NCI-H1417 treated with DMSO at 0.1 percent for 48 hours (cell line): ENCODE results near the gene LETM1.

Source experiments
- DNase-seq: peaks from one replicate; lab custom pipeline; 2025; lab: John Stamatoyannopoulos, UW

The LETM1 gene

DNA sequence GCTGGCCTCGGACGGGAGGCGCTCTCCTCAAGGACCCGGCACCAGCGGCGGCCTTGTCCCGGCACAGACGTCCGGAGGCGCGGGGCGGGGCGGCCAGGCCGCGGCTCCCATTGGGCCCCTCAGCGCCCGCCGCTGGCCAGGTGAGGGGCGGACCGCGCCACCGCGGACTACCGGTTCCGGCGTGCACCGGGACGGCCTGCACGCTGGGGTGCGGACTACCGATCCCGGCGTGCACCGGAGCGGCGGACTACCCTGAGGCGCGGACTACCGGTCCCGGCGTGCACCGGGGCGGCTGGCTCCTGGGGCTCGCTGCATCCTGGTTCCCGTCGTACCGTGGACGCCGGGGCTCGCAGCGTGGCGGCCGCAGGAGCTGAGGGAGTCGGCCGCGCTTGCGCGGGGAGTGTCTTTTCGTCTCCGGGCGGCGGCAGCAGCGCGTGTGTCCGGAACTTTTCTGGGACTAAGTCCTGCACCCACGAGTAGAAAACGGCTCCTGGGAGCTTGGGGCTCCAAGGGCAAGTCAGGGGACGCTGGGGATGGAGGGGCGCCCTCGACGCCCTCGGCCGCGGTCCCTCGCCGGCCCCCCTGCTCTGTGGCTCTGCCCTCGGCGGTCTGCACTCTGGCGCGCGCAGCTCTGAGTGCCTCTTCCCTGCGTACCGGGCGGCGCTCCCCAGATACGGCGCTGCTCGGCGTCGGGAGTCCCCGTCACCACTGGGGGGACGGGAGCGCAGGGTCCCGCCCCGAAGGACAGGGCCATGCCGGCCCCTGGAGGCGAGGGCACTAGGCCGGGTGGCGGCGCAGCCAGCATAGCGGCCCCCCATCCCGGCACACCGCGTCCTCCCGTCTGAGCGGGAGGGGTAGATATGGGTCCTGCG lies at the start of gene LETM1:
Gene LETM1, minus strand, starts transcription at position 86 of the 872 bp plus-strand sequence. CDS start 206 bp downstream, outside the sequence.
- DNase-seq: peak; percentile 46

- no peak for DNase-seq
Observed at GRCh38 chr4:1904042-1904441, 48.1 kb upstream of the LETM1 start.

DNA sequence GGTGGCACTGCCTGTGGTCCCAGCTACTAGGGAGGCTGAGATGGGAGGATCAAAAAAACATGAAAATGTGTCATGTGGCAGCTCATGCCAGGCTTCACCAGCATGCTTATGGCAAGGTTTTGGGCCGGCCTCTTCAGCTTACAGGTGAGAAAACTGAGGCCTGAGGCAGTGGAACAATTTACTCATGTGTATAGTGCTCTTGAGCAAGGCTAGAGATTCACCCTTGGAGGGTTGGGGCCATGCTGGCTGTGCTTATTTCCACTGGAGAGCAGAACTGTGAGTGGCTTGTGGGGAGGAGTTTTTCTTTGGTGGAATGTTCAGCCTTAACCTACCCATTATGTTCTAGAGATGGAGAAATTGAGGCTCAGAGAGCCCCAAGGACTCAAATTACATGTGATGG lies 47.1 kb upstream of the LETM1 start:
- no peak for DNase-seq

- no peak for DNase-seq
Observed at GRCh38 chr4:1902243-1902642, 46.3 kb upstream of the LETM1 start.

- no peak for DNase-seq
Observed at GRCh38 chr4:1901127-1901526, 45.2 kb upstream of the LETM1 start.

- no peak for DNase-seq
Observed at GRCh38 chr4:1900624-1901023, 44.7 kb upstream of the LETM1 start.

DNA sequence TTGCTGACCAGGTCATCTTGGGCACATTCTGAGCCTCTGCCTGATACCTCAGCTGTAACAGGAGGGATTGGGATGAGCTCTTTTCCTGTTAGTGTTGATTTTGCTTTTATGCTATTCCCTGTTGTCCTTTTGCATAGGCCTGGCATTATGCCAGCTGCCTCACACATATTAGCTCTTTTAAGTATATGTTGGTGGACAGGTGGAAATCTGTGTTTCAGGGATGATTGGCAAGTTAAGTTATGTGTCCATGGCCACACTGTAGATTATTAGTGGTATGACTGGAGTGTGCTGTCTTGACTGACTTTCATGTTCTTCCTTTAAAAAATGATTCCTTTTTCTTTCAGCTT lies 44.1 kb upstream of the LETM1 start:
- DNase-seq: no peak

- no peak for DNase-seq
Observed at GRCh38 chr4:1899149-1900086, 43.5 kb upstream of the LETM1 start.

GRCh38 chr4:1898681-1899080 lies 42.7 kb upstream of the LETM1 start:
- DNase-seq: no peak

DNA sequence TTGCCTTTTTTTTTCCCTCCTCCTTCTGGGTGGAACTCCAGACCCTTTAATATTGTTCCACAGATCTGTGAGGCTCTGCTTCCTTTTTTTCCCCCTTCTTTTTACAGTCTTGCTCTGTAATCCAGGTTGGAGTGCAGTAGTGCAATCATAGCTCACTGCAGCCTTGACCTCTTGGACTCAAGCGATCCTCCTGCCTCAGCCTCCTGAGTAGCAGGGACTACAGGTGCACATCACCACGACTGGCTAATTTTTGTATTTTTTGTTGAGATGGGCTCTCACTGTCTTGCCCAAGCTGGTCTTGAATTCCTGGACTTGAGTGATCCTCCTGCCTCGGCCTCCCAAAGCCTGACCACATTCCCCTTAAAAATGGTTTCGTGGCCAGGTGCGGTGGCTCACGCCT lies 42.1 kb upstream of the LETM1 start:
- no peak for DNase-seq

DNA sequence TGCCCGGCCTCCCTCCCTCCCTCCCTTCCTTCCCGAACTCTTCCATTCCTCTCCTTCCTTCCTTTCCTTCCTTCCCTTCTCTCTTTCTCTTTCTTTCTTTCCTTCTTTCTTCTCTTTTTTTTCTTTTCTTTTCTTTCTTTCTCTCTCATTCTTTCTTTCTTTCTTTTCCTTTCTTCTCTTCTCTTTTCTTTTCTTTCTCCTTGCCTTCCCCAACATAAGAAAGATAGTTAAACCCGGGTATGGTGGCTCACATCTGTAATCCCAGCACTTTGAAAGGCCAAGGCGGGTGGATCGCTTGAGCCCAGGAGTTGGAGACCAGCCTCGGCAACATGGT lies 40.7 kb upstream of the LETM1 start:
- no peak for DNase-seq

- no peak for DNase-seq
Observed at GRCh38 chr4:1895971-1896657, 40.2 kb upstream of the LETM1 start.

- no peak for DNase-seq
Observed at GRCh38 chr4:1890979-1891570, 35.1 kb upstream of the LETM1 start.

DNA sequence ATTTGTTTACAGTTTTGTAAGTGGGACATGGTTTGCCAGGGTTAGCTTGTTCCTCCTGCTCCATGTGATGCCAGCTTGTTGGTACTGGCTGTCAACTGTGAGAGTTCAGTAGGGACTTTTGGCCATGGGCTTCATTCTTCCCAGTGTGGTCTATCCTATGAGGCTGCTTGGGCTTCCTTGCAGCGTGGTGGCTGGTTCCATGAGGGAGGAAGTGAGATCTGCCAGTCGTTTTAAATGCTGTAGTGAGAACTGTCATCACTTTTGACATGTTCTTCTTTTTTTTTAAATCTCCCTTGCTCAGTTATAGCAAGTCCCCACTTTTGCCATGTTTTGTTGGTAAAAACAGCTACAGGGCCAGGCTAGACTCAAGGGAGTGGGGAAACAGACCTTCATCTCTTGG lies 31.1 kb upstream of the LETM1 start:
- no peak for DNase-seq

DNA sequence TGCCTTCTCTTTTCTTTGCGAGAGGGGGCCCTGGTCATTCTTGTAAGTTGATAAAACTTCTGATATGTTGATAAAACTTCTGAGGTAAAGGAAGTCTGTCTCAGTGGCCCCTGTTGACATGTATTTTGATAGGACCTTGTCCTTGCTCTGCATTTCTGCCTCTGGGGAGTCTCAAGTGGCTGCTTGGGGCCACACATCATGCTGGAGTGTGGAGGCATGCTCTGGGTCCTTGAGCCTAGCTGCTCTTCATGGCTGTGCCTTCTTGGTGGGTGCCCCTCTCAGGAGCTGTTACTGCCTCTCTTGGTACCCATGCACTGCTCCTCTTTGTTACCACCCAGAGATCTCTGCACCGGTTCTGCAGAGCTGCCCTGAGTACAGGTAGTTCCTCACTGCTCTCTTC lies 29.5 kb upstream of the LETM1 start:
- DNase-seq: no peak

DNA sequence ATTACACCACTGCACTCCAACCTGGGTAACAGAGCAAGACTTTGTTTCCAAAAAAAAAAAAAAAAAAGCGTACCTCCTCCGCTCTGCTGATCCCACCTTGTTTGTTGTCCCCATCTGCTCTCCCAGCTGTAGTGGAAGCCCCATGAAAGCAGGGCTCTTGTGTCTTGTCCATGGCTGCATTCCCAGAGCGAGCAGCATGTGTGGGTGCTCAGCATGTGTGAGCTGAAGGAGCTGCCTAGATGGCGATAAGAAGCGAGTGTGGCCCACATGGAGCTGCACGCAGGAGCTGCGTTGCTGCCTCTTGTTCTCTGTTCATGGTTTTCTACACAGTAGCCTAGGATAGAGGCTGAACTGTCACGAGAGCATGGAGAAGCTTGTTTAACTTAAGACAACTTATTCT lies 27.6 kb upstream of the LETM1 start:
- DNase-seq: no peak

DNA sequence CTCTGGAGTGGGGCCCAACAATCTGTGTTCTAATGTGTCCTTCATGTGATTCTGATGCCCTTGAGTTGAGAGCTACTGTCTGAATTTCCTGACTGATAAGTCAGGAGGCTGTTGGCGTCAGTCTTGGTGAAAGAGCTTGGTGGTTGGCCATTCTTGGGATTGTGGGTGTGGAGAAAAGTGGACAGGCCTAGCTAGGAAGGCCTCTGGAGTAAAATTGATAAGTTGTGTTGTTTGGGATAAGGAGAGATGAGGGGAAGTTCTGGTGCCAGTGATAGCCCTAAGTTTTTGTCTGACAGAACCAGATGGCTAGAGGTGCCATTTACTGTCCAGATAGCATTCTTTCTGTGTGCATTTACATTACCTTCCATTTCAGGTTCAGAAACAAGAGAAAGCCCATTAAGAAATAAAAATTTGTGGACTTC lies 26.9 kb upstream of the LETM1 start:
- no peak for DNase-seq

GRCh38 chr4:1880332-1880731 lies 24.4 kb upstream of the LETM1 start:
- DNase-seq: no peak

DNA sequence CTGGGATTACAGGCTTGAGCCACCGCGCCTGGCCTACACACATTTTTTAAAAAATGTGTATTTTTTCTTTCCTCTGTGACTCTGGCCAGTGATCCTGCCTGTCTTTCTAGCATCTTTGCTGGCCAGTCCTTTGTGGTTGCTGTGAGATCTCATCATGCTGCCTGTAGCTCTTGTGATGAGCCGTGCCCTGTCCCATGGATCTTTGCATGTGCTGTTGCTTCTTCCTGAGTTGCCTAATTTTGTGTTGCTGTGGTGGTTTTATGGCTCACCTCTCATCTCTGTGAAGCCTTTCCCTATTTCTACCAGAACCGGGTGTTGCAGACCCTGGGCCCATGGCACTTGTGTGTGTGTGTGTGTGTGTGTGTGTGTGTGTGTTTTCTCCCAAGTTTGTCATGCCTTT lies 23.5 kb upstream of the LETM1 start:
- no peak for DNase-seq

- DNase-seq: no peak
Observed at GRCh38 chr4:1874201-1874600, 18.2 kb upstream of the LETM1 start.

DNA sequence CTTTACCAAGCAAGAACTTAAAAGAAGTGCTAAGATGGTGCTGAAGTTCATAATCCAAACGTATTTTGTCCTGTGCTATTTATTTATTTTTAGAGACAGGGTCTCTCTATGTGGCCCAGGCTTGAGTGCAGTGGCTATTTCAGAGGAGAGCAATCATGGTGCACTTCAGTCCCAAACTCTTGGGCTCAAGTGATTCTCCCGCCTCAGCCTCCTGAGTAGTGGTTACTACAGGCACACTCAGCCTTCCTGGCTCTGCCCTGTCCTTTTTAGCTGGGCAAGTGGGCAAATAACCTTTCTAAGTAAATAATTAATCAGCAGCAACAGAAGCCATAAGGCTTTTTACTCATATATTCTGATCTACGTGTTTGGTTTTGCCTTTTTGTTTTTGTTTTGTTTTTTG lies 17.8 kb upstream of the LETM1 start:
- no peak for DNase-seq

GRCh38 chr4:1873291-1873690 lies 17.3 kb upstream of the LETM1 start:
- DNase-seq: no peak
